Activated CD4-positive, alpha-beta memory T cell treated with anti-CD3 and anti-CD28 coated beads, Interleukin-2, amount 10 ng/mL, durations not matched to agents 7 days and 5 days (primary cell): Measurements from ENCODE around the gene ADGRA1. TPM values are rescaled to one million over a fixed set of nuclear protein-coding genes. Genes with fewer than 3 reads are reported as not detected.

Experiments
- CTCF ChIA-PET: fragments of 350-600 bp; sonication (Branson Sonifier 250); formaldehyde crosslinking; loops from one replicate; lab custom pipeline; 2021; ENCODE audit warnings: antibody characterized with exemption, inconsistent platforms; lab: Charles Lee
- POLR2A ChIA-PET: fragments of 350-600 bp; sonication (Branson Sonifier 250); formaldehyde crosslinking; loops from one replicate; lab custom pipeline; 2021; ENCODE audit warnings: antibody characterized with exemption; lab: Charles Lee
- DNase-seq: peaks from one replicate; pipeline ENCODE4 v3.0.0-alpha.2; 2020
- H3K27ac Mint-ChIP-seq: one replicate; pipeline ENCODE4 v1.8.0; 2021; ENCODE audit warnings: mild to moderate bottlenecking, mixed read lengths
- H3K27me3 Mint-ChIP-seq: one replicate; pipeline ENCODE4 v1.8.0; 2021; ENCODE audit warnings: mixed read lengths
- H3K36me3 Mint-ChIP-seq: one replicate; pipeline ENCODE4 v1.8.0; 2021; ENCODE audit warnings: low read depth, mixed read lengths
- H3K4me1 Mint-ChIP-seq: one replicate; pipeline ENCODE4 v1.8.0; 2021; ENCODE audit warnings: mixed read lengths
- H3K4me3 Mint-ChIP-seq: one replicate; pipeline ENCODE4 v1.8.0; 2021; ENCODE audit warnings: mild to moderate bottlenecking, mixed read lengths
- H3K9me3 Mint-ChIP-seq: one replicate; pipeline ENCODE4 v1.8.0; 2021; ENCODE audit warnings: mixed read lengths
- total RNA-seq, 2 experiments: library from RNA; stranded (reverse); gene quantifications; one replicate each; pipeline ENCODE4 v1.2.3, GENCODE V29; 2021

The ADGRA1 gene
- total RNA-seq, 2 experiments from 2014 or later = not detected

DNA sequence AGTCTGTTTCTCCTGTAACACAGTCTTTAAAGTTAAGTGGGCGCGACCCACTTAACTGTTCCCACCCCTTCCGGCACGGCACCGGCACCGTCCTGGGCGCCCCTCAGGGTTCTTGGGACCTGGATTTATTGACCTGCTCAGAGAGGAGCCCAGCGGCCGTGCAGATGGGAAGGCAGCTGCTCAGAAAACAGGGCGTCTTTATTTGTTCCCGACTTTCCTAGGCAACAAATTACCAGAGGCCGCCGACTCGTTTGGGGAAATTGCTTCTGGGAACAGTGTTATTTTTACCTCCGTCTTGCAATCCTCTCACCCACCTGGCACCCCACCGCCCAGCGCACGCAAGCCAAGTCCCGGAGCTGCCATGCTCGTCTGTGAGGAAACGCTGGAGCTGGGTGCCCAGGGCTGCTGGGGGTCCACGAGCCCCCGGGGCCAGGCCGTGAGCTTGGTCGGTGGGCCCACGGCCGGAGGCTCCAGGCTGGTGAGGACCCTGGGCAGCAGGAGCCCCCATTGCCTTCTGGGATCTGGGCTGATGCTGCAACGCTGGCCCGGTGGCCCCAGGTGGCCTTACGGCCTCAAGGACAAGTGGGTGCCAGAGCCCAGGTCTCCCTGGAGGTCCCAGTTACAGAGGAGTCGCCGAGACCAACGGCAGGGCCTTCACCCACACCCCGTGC, 14.9 kb upstream of the ADGRA1 start:
- CTCF ChIA-PET = no interaction called here
- POLR2A ChIA-PET = no interaction called here
- Mint-ChIP-seq H3K4me1 (no peaks in the 10 kb centered on the region), H3K9me3 (no peaks in the 10 kb centered on the region), H3K27ac (no peak overlapping the region), H3K4me3 (no peak overlapping the region), H3K27me3 (no peaks in the 10 kb centered on the region), H3K36me3 (no peaks in the 10 kb centered on the region)
- DNase-seq = no peak

DNA sequence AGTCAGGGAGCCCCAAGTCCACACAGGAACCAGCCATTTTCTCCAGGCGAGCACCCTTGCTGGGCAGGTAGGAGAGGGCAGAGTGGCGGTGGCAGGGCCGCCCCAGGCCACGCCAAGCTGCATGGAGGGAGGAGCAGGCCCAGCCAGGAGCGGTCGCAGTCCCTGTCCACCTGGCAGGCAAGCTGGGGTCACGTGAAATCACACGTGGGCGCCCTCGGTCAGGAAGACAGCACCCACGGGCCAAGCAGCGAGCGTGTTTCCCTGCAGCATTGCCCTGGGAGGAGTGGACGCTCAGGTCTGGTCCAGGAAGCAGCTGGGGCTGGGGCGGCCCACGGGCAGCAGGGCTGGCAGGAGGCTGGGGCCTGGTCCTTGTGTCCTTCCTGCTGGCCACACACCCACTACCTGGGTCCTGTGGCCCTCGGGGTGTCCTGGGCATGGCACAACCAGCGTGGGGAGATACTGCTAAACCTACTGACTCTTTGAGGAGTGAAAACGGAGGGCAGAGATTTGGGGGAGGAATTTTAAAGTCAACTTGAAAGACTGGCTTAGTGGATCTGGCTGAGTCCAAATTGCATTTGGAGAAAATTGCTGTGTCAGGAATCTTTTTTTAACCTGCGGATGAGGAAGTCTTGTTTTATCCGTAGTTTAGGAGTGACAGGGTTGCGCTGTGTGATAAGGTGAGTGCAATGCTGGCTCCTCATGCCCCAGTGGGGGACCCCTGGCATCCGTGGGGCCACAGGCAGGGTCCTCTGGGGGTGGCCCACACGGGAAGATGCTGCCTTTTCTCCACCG, 12.2 kb upstream of the ADGRA1 start:
- CTCF ChIA-PET = no interaction called here

DNA sequence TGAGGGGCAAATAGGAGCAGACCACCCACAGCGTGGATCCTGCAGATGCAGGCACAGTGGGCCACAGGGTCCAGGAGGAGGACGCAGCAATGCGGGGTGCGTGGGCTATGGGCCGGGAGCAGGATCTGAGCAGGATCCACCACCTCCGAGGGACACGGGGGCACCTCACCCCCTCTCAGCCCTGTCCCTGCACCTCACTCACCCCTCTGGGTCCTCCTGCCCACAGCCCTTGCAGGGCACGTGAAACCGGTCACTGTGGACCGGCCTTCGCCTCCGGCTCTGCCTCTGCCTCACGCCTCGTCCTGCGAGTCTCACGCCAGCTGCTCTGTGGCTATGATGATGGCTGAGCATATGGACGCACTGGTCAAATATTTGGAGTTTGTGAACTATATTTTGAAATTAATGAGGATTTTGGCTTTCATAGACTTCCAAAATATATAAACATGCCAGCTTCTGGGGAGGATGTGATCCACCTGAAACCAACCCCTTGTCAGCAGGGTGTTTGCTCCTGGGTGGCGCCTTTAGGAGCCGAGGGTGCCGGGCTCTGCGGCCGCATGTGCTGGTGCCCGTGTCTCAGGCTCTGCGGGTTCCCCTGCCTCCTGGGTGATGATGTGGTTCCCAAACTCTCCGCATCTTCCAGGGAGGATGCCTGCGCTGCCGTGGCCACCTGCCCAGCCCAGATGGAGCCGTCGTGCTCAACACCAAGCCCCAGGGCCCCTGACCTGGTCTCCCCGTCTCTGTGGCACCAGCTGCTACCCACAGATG, 11.3 kb upstream of the ADGRA1 start:
- Mint-ChIP-seq H3K9me3 (no peaks in the 10 kb centered on the region), H3K27me3 (no peaks in the 10 kb centered on the region)
- POLR2A ChIA-PET = no interaction called here

More for the DNA sequence above, 12.2 kb upstream of the ADGRA1 start:
- H3K4me3 Mint-ChIP-seq = no peak overlapping the region
- no peaks in the 10 kb centered on the region for H3K27me3 Mint-ChIP-seq
- H3K36me3 Mint-ChIP-seq = no peaks in the 10 kb centered on the region
- no peaks in the 10 kb centered on the region for H3K4me1 Mint-ChIP-seq
- no peak overlapping the region for H3K27ac Mint-ChIP-seq
- H3K9me3 Mint-ChIP-seq = no peaks in the 10 kb centered on the region
- POLR2A ChIA-PET = no interaction called here
- DNase-seq = no peak

GRCh38 chr10:133079836-133080682, 7.7 kb upstream of the ADGRA1 start:
- H3K36me3 Mint-ChIP-seq = no peaks in the 10 kb centered on the region
- H3K27ac Mint-ChIP-seq = no peak overlapping the region
- H3K4me3 Mint-ChIP-seq = no peak overlapping the region
- no peaks in the 10 kb centered on the region for H3K4me1 Mint-ChIP-seq
- DNase-seq = no peak
- ChIA-PET CTCF (no interaction called here), POLR2A (no interaction called here)
- no peaks in the 10 kb centered on the region for H3K9me3 Mint-ChIP-seq
- H3K27me3 Mint-ChIP-seq = no peaks in the 10 kb centered on the region

More for the DNA sequence above, 11.3 kb upstream of the ADGRA1 start:
- no peak for DNase-seq
- H3K4me3 Mint-ChIP-seq = no peak overlapping the region
- no peaks in the 10 kb centered on the region for H3K36me3 Mint-ChIP-seq
- no peaks in the 10 kb centered on the region for H3K4me1 Mint-ChIP-seq
- H3K27ac Mint-ChIP-seq = no peak overlapping the region
- CTCF ChIA-PET = no interaction called here

DNA sequence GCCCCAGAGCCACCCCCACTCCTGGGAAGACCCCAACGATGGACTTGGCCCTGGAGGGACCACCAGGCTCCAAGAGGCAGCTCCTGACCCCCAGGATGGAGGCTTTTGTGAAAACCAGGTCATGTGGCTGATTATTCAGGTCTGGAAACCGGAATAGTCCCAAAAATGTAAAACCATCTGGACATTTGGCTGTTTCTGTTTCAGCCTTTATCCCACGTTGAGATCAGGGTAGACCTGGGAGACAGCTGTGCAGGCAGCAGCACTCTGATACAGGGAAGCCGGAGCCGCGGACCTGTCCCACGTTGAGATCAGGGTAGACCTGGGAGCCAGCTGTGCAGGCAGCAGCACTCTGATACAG, 7.1 kb upstream of the ADGRA1 start:
- ChIA-PET CTCF (no interaction called here), POLR2A (no interaction called here)
- Mint-ChIP-seq H3K4me3 (no peak overlapping the region), H3K36me3 (no peaks in the 10 kb centered on the region), H3K4me1 (no peaks in the 10 kb centered on the region), H3K9me3 (no peaks in the 10 kb centered on the region), H3K27ac (no peak overlapping the region), H3K27me3 (no peaks in the 10 kb centered on the region)
- no peak for DNase-seq

DNA sequence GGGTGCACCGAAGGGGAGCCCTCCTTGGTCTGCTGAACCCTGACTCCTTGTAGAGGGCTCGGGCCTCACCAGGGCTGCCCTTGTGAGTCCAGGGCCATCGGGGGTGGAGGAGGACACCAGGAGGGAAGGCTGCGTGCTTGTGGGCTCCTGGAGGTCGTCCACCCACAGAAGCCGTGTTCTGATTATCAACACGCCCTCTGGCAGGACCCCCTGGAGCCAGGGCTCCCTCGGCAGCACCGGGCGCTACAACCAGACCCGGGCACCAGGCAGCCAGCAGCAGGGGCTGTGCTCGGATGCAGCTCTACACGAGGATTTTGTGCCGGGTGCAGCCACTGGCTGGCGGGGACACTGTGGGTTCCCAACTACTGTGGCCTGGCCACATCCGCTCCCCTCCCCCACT, 6.1 kb upstream of the ADGRA1 start:
- H3K4me3 Mint-ChIP-seq = no peak overlapping the region
- no peaks in the 10 kb centered on the region for H3K36me3 Mint-ChIP-seq
- H3K9me3 Mint-ChIP-seq = no peaks in the 10 kb centered on the region
- DNase-seq = no peak
- ChIA-PET POLR2A (no interaction called here), CTCF (no interaction called here)
- H3K4me1 Mint-ChIP-seq = no peaks in the 10 kb centered on the region
- H3K27me3 Mint-ChIP-seq = peaks cover 1% of the 10 kb centered on the region
- no peak overlapping the region for H3K27ac Mint-ChIP-seq

DNA sequence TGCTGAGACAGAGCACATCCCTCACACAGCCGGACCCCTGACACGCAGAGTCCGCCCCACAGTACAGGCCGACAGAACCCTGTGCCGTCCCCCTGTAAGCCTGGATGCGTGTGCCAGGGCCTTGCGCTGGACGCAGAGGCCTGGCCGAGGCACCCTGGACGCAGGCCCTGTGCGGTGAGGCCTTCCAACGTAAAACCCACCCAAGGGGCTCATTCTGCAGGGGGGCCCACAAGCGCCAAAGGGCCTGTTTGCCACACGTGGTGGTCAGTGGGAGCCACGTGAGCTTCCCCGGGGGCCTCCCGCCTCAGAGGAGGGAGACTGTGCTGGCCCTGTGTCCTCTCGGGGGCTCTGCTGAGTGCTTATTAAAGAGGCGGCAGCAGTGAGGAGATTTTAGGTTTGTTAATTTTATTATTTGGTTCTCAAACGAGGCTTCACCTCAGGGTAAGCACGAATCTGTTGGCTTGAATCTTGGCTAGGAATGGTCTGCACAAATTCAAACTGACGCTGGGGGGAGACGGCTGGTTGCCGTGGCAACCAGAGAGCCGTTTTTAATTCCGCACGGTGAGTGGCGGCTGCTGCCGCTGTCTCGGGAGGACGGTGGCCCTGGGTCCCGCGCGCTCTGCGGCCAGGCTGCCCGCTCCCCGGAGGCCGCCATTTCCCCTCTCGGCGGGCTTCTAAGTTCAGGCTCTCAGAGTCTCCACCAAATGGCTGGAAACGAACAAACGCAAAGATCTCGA, 4.9 kb upstream of the ADGRA1 start:
- H3K27me3 Mint-ChIP-seq = peaks cover 8% of the 10 kb centered on the region
- no peaks in the 10 kb centered on the region for H3K4me1 Mint-ChIP-seq
- H3K36me3 Mint-ChIP-seq = no peaks in the 10 kb centered on the region
- no peak for DNase-seq
- H3K4me3 Mint-ChIP-seq = no peak overlapping the region
- CTCF ChIA-PET = no interaction called here
- POLR2A ChIA-PET = no interaction called here
- no peak overlapping the region for H3K27ac Mint-ChIP-seq
- no peaks in the 10 kb centered on the region for H3K9me3 Mint-ChIP-seq

- Mint-ChIP-seq H3K4me3 (no peak overlapping the region), H3K9me3 (no peaks in the 10 kb centered on the region), H3K36me3 (no peaks in the 10 kb centered on the region), H3K27me3 (peaks cover 8% of the 10 kb centered on the region), H3K27ac (no peak overlapping the region), H3K4me1 (no peaks in the 10 kb centered on the region)
- ChIA-PET CTCF (no interaction called here), POLR2A (no interaction called here)
- no peak for DNase-seq
Observed at GRCh38 chr10:133083422-133084100, 4.2 kb upstream of the ADGRA1 start.

GRCh38 chr10:133084491-133084890, 3.2 kb upstream of the ADGRA1 start:
- Mint-ChIP-seq H3K27ac (no peak overlapping the region), H3K9me3 (no peaks in the 10 kb centered on the region), H3K4me1 (no peaks in the 10 kb centered on the region), H3K27me3 (peaks cover 12% of the 10 kb centered on the region), H3K36me3 (no peaks in the 10 kb centered on the region), H3K4me3 (no peak overlapping the region)
- ChIA-PET POLR2A (no interaction called here), CTCF (no interaction called here)
- DNase-seq = no peak

DNA sequence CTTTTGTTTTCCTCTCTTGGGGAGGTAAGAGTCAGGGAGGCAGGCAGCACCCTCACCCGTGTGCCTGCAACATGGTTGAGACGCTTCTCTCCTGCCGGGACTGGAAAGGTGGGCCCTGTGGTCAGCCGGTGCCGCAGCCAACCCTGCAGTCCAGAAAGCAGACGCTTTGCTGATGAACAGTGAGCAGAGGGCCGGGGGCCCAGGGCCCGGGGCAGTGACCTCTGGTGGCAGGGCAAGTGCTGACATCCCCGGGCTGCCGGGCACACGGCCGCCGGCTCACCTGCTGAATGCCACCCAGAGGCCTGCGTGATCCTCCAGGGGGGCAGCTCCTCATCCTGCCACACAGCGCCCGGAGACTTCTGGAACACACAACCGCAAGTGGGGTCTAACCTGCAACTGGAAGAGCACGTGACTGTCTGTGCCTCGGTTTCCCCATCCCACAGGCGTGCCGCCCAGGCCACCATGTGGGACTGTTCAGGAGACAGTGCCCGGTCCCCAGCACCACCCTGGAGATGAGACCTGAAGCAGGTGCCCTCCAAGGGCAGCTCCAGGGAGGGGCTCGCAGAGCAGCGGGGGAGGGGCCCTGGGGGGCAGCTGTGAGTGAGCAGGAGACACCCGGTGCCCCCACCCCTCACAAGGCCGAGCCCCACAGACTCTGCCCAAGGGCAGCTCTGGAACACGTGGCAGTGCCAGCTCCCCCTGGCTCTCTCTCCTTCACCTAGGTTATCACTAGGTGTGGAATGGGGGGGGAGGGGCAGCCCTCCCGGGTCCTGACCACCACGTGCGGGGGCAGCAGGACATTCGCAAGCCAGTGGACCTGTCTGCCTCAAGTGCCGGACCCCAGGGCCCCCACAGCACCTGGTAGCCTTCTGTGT, 2.2 kb upstream of the ADGRA1 start:
- Mint-ChIP-seq H3K4me3 (no peak overlapping the region), H3K27me3 (peaks cover 12% of the 10 kb centered on the region), H3K9me3 (no peaks in the 10 kb centered on the region), H3K27ac (no peak overlapping the region), H3K36me3 (no peaks in the 10 kb centered on the region), H3K4me1 (no peaks in the 10 kb centered on the region)
- POLR2A ChIA-PET = no interaction called here
- DNase-seq = no peak
- CTCF ChIA-PET = no interaction called here

GRCh38 chr10:133086247-133086646, 1.5 kb upstream of the ADGRA1 start:
- CTCF ChIA-PET = no interaction called here
- POLR2A ChIA-PET = no interaction called here
- H3K4me3 Mint-ChIP-seq = no peak overlapping the region
- no peaks in the 10 kb centered on the region for H3K36me3 Mint-ChIP-seq
- H3K27ac Mint-ChIP-seq = no peak overlapping the region
- no peaks in the 10 kb centered on the region for H3K9me3 Mint-ChIP-seq
- DNase-seq = no peak
- H3K27me3 Mint-ChIP-seq = peaks cover 13% of the 10 kb centered on the region
- H3K4me1 Mint-ChIP-seq = peaks cover 2% of the 10 kb centered on the region
